ENCODE measurements around the gene SAPCD1.

DNA sequence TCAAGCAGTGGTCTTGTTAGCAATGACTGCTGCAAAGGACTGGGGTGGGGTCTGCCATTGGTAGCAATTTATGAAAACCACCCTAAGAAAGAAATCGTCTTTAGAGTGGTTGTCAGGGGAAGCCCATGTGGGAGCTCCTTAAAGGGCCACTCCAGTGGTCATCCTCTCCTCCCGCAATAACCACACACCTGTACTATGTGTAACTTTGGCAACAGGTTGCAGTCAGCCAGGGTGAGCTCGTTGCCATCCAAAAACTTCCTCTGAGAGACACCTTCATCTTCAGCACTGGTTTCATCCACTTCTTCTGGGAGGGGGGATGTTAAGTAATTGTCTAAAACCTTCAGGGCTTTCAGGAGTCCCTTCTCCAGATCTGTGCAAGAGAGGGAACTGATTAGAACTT, 30.4 kb upstream of the SAPCD1 start:
- no peak for TF ChIP-seq EZH2 (IDR thresholded peaks at IDR 0.05; ENCODE audit: insufficient read depth, low read length)
- no peak for TF ChIP-seq CTCF (IDR thresholded peaks at IDR 0.05; ENCODE audit: insufficient read depth, low read depth, low read length)

Data from astrocyte (in vitro differentiated cells and primary cell).